ENCODE data around the gene PRKRIP1. TPM values are rescaled to one million over a fixed set of nuclear protein-coding genes. Genes with fewer than 3 reads are reported as not detected.

Gene PRKRIP1
- total and polyA plus RNA-seq, 4 donors, result 14.6 to 29.2 (median 23.6) TPM

- ATAC-seq (ENCODE audit: insufficient read depth, low FRiP score), result no peak
- peak overlapping the region in 1 of 2 donors; percentile 75 for H3K27ac ChIP-seq (ENCODE audit: low read depth in 1 of 2, low read length in 1 of 2)
- no peak for TF ChIP-seq CTCF (IDR thresholded peaks at IDR 0.05; ENCODE audit: control extremely low read depth, extremely low read depth)
- DNase-seq, result no peak
- WGBS, 2 donors, result 52 to 70% methylated on average over 5 of the region's 5 CpGs
- H3K36me3 ChIP-seq (ENCODE audit: control insufficient read depth in 4 of 4, insufficient read depth in 4 of 4, low read length in 4 of 4), result peaks cover 5 to 29% (median 14%) of the 10 kb centered on the region in 4 donors
- H3K4me1 ChIP-seq (ENCODE audit: control insufficient read depth in 5 of 5, insufficient read depth in 5 of 5, low read length in 5 of 5), result peaks cover 0 to 7% (median 0%) of the 10 kb centered on the region in 5 donors
- no peak overlapping the region for H3K9ac ChIP-seq (ENCODE audit: insufficient read depth in 1 of 2, low read length in 2 of 2)
- H3K9me3 ChIP-seq (ENCODE audit: control insufficient read depth in 4 of 4, insufficient read depth in 3 of 4, low read length in 3 of 4), result peaks cover 0 to 2% (median 0%) of the 10 kb centered on the region in 4 donors
- no peak overlapping the region for H3K4me3 ChIP-seq
- H3K27me3 ChIP-seq (ENCODE audit: control insufficient read depth in 3 of 3, insufficient read depth in 3 of 3, low read length in 2 of 3), result no peaks in the 10 kb centered on the region
Observed at GRCh38 chr7:102427019-102427405, 30.8 kb downstream of the PRKRIP1 start.

- peaks cover 5 to 22% (median 14%) of the 10 kb centered on the region in 4 donors for H3K36me3 ChIP-seq (ENCODE audit: control insufficient read depth in 4 of 4, insufficient read depth in 4 of 4, low read length in 4 of 4)
- no peak for ATAC-seq (ENCODE audit: insufficient read depth, low FRiP score)
- 93 to 98% methylated on average over 10 of the region's 10 CpGs for WGBS, 2 donors
- no peak overlapping the region for H3K4me3 ChIP-seq
- no peak overlapping the region for H3K9ac ChIP-seq (ENCODE audit: insufficient read depth in 1 of 2, low read length in 2 of 2)
- peak overlapping the region in 1 of 2 donors; percentile 43 for H3K27ac ChIP-seq (ENCODE audit: low read depth in 1 of 2, low read length in 1 of 2)
- no peaks in the 10 kb centered on the region for H3K27me3 ChIP-seq (ENCODE audit: control insufficient read depth in 3 of 3, insufficient read depth in 3 of 3, low read length in 2 of 3)
- no peak for TF ChIP-seq CTCF (IDR thresholded peaks at IDR 0.05; ENCODE audit: control extremely low read depth, extremely low read depth)
- no peak for DNase-seq
- peaks cover 0 to 10% (median 3%) of the 10 kb centered on the region in 5 donors for H3K4me1 ChIP-seq (ENCODE audit: control insufficient read depth in 5 of 5, insufficient read depth in 5 of 5, low read length in 5 of 5)
- peaks cover 0 to 2% (median 0%) of the 10 kb centered on the region in 4 donors for H3K9me3 ChIP-seq (ENCODE audit: control insufficient read depth in 4 of 4, insufficient read depth in 3 of 4, low read length in 3 of 4)
Observed at GRCh38 chr7:102429141-102429899, 33.2 kb downstream of the PRKRIP1 start.

GRCh38 chr7:102431617-102432298 lies 35.6 kb downstream of the PRKRIP1 start:
- H3K4me3 ChIP-seq, result no peak overlapping the region
- H3K36me3 ChIP-seq (ENCODE audit: control insufficient read depth in 4 of 4, insufficient read depth in 4 of 4, low read length in 4 of 4), result peaks cover 0 to 5% (median 2%) of the 10 kb centered on the region in 4 donors
- WGBS, 2 donors, result 26 to 40% methylated on average over 17 of the region's 17 CpGs
- no peak for ATAC-seq (ENCODE audit: insufficient read depth, low FRiP score)
- peak overlapping the region in 1 of 2 donors; percentile 50 for H3K27ac ChIP-seq (ENCODE audit: low read depth in 1 of 2, low read length in 1 of 2)
- H3K9me3 ChIP-seq (ENCODE audit: control insufficient read depth in 4 of 4, insufficient read depth in 3 of 4, low read length in 3 of 4), result no peaks in the 10 kb centered on the region
- no peak for TF ChIP-seq CTCF (IDR thresholded peaks at IDR 0.05; ENCODE audit: control extremely low read depth, extremely low read depth)
- H3K4me1 ChIP-seq (ENCODE audit: control insufficient read depth in 5 of 5, insufficient read depth in 5 of 5, low read length in 5 of 5), result peaks cover 0 to 14% (median 5%) of the 10 kb centered on the region in 5 donors
- H3K27me3 ChIP-seq (ENCODE audit: control insufficient read depth in 3 of 3, insufficient read depth in 3 of 3, low read length in 2 of 3), result no peaks in the 10 kb centered on the region
- H3K9ac ChIP-seq (ENCODE audit: insufficient read depth in 1 of 2, low read length in 2 of 2), result no peak overlapping the region
- DNase-seq, result peak in 2 of 3 donors; percentile 7 to 9
